GM18870 (cell line): ENCODE data around the gene STAG3.

ENCODE experiments used
- ATAC-seq: cut with Tn5 transposase; IDR thresholded peaks from one replicate; pipeline ENCODE4 v1.9.1; 2021; ENCODE audit warnings: moderate library complexity; ENCODE audit not compliant: unreplicated experiment

STAG3 gene

DNA sequence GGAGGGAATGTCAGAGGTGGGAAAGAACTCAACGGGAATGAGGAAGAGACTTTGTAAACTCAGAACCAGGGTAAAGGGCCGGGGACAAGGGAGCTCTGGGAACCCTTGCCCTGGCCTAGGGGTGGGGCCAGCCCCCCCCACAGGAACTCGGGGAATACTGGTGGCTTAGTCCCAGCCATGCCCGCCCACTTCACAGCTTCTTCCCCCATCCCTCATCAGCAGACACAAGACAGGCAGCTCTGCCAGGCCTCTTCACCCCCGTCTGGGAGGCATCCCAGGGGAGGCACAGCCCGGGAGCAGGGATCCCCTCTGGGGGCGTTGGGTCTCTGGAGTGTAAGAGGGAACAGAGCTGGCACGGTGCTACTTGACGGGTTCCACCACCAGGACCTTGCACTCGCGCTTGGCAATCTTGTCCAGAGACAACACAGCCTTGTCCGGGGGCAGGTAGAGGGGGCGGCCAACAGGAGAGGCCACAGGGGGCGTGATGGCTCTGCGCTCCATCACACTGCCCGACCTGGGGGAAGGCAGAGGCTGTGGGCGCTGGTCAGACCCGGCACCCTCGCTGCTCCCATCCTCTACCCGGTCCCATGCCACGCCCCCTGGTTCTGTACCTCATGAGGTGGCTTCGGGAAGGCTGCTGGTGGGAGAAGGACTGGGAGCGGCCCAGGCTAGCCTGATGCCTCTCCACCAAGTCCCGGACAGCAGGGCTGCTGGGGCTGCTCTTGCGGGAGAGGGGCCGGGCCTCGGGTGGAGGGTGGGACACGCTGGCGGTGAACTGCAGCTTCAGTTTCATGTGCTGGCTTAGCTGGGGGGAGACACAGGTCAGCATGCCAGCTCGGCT lies 22.8 kb upstream of the STAG3 start:
- ATAC-seq: no peak

DNA sequence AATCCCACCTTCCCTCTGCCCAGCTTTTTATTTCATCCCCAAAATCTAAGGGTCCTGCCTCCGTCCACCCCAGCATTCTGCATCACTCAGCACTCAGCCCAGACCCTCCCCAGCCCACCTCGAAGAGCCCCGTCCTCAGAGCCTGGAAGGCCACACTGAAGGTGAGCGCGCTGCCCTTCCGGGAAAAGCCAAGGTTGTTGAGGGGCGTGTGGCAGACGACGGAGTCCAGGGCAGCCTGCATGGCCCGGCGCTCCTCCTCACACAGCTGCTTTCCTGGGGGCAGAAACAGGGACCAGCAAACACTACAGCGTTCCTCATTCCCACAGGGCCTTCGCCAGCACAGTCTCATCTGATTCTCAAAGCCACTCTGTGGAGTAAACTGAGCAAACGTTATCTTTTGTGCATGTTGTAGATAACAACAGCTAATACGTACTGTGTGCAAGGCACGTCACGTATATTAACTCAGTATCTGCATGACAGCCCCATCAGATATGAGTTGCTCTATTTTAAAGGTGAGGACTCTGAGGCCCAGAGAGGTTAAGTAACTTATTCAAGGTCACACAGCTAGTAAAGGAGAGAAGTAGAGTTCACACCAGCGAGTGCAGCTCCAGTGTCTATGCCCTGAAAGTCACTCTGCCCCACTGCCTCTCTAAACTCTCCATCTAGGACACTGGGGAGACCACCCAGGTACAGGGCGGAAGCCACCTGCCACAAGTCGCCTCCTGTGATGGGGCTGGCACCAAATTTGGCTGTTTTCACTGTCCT lies 22.0 kb upstream of the STAG3 start:
- ATAC-seq: no peak

DNA sequence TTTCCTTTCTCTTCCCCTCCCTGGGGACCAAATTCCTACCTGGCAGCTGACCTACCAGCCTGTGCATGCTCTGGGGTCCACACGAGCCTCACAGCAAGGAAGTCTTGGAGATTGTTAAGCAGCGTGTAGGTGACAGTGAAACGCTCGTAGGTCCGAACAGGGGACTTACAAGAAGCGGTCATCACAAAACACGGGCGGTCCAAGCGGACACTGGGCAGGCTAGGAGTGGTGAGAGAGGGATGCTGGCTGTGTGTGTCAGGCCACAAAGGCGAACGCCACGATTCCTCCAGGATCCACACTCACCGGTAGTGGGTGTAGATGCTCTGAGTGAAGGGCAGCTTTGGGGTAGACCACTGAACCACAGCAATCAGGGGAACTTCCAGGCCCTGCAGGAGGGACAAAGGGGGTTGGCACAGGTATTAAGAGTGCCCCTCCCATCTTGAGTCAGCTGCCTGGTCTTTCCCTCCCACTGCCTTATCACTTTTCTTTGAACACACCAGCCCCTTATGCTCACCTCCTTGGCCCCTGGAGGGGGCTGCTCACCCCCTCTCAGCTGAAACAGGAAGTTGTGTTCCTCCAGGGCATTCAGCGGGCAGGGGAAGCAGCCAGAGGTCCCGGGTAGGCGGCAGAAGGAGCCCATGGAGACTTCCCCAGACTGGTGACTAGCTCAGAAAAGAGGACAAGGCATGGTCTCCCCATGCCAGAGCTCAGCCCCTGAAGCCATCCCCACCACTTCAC lies 21.2 kb upstream of the STAG3 start:
- no peak for ATAC-seq

DNA sequence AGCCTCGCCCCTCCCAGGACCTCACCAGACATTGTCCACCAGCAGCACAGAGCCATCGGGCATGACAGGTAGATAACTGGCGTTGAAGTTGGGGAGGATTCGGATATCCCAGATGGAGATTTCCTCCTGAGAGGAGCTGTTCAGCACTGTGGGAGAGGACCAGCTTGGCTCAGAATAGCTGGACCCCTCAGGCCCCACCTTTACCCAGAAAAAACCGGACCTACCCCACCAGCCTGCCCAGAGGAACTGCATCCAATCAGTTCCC lies 20.7 kb upstream of the STAG3 start:
- ATAC-seq: no peak

DNA sequence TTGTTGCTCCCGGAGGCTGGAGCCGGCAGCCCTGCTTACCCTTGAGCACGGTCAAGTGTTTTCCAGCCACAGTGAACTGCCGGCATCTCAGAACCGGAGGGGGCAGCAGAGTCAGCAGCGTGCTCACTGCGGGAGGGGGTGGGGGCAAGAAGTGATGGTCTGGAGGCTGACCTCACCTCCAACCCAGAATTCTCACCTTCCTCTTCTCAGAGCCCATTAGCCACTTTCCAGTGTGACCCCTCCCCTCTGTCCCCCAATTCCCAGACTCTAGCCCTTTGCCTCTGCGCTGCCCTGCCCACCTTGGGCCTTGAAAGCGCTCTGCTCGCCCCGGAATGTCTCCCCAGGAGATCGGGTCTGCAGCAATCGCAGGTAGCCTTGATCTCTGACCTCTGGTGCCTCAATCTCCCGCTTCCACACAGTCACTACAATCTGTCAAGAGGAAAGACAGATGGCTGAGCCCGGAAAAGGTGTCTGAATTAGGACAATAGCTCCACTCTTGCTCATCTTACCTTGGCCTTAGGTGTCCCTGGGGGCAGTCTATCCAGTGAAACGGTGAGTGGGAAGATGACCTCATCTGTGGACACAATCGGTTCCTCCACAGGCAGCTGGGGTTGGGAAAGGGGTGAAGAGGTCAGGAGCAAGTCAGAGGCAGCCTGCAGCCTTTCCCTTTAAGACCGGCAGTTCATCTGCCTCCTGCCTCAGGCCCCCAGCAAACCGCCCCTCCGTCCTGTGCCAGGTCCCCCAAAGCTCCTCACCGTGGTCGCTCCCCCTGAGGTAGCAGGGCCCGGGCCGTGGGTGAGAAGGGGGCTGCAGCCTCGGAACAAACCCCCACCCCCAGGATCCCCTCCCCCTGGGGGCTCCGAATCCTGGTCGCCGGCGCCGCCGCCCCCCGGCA lies 20.1 kb upstream of the STAG3 start:
- ATAC-seq: no peak

DNA sequence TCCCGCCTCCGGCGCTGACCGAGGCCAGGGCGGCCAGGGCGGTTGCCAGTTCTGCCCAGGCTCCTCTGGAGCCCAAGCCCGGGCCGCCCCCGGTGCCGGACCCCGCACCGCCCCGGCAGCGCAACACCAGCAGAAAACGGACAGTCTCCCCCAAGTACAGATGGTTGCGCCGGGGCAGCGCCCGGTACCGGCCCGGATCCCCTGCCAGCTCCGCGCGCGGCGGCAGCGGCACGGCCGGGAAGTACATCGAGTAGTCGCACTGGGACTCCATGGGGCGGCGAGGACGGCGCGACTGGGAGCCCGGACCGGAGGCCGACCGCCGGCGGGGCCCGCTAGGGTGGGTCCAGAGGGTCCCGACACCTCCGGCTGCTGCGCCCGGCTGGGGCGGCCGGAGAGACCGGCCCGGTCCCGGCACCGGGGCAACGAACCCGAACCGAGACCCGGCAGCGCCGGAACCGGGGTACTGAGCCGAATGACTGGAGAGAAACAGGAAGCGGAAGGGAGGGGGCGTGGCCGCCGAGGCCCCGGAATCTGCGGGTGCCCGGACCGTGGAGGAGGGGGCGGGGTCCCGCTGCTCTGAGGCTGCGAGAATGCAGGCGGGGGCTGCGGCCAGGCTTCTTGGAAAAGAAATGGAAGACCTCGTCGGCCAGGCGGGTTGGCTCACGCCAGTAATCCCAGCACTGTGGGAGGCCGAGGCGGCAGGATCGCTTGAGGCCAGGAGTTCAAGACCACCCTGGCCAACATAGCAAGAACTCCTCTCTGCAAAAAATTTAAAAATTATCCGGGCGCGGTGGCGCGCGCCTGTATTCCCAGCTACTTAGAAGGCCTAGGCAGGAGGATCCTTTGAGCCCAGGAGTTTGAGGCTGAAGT lies 19.3 kb upstream of the STAG3 start, which contains the start of gene TRAPPC14:
Gene TRAPPC14 (minus strand): TSS at position 495 of the 870 bp plus-strand sequence. CDS start 224 bp downstream, at position 271.
- ATAC-seq: peak; percentile 58

DNA sequence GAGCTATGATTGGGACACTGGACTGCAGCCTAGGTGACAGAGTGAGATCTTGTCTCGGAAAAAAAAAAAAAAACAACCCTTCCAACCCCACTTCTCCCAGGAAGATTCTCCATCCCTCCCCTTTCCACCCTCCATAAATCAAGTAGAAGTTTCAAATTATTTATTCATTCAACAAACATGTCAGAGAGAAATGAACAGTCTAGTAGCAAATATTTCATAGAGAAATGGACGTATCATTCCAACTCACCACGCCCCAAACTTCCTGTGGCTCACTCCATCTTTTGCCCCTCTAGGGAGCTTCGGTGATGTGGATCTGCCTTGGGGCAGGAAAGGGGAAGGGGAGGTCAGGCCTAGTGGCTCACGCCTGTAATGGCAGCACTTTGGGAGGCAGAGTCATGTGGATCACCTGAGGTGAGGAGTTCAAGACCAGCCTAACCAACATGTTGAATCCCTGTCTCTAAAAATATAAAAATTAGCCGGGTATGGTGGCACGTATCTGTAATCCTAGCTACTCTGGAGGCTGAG lies 18.6 kb upstream of the STAG3 start:
- ATAC-seq: no peak

DNA sequence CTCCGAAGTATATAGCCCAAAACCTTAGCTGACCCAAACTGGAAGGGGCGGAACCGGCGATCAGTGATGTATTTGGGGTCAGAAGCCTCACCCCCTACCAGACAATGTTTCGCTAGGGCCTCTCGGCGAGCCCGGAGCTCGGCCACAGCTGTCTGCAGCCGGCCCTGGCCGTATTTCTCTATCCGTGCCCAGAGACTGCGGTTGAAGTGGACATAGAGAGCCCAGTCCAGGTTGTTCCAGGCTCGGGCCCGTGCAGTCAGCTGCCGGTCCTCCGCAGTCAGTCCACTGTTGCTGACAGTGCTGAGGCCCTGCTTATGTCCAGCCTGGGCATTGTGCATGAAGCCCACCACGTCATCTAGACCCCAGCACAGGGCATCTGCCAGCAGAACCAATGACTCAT lies 17.7 kb upstream of the STAG3 start:
- no peak for ATAC-seq

DNA sequence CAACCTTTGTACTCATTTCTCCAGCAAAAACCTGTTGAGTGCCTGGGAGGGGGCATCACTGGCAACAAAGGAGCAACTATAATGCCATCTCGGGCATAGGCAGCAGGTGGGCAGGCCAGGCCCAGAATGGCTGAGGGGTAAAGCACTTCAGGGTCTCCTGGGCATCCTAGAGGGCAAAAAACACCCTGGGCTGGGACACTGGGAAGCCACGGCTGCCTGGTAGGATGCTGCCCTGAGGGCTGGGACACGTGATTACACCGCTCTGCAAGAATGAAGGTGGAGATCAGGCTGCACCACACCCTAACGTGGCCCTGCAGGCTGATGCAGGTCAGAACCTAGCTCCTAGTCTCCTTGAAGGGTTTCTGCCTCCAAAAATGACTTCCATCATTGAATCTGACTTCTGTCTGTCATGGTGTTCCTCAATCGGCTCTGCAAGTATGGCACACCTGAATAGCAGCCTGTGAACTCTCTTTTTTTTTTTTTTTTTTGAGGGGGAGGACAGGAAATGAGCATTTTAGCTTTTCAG lies 14.6 kb upstream of the STAG3 start:
- no peak for ATAC-seq

DNA sequence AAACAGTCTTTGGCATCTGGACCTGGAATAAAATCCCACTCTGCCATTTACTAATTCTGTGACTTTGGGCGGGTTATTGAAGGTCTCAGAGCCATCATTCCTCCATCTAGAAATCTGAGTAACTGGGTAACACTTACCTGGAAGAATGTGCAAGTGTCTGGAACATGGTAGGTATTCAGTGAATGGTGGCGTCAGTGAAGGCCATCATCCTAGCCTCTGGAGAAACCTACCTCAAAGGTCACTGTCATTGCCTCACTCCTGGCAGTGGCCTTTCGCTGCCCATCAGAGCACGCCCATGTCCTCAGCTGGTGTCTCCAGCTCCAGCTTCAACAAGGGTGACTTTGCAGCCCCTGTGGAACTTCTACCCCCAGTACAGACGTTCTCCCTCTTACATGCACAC lies 13.8 kb upstream of the STAG3 start:
- ATAC-seq: no peak

DNA sequence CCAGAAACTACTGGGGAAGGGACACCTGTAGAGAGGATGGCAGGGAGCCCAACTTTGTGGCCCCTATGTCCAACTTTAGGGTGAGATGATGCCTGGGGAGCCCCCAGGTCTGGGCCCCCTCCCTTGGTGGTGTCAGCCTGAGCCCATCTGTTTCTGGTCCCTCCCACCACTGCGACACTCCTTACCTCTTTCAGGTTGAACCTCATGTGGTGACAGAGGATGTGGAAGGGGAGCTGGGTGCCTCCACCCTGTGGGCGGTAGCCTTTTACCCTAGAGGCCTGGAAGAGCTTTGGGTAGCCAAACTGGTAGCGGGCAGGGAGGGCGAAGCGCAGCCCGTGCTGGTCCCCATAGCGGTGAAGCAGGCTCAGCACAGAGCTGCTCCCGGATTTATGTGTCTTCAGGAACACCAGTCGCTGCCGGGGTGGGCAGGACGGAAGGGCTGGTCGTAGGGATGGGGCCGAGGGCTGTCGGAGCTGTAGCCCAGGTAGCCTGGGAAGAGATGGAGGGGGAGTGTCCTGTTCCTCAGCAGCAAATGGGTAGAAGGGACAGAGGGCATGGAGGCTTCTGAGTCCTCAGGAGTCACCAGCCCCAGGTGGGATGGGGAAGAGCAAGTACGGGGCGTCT lies 11.3 kb upstream of the STAG3 start:
- ATAC-seq: no peak

DNA sequence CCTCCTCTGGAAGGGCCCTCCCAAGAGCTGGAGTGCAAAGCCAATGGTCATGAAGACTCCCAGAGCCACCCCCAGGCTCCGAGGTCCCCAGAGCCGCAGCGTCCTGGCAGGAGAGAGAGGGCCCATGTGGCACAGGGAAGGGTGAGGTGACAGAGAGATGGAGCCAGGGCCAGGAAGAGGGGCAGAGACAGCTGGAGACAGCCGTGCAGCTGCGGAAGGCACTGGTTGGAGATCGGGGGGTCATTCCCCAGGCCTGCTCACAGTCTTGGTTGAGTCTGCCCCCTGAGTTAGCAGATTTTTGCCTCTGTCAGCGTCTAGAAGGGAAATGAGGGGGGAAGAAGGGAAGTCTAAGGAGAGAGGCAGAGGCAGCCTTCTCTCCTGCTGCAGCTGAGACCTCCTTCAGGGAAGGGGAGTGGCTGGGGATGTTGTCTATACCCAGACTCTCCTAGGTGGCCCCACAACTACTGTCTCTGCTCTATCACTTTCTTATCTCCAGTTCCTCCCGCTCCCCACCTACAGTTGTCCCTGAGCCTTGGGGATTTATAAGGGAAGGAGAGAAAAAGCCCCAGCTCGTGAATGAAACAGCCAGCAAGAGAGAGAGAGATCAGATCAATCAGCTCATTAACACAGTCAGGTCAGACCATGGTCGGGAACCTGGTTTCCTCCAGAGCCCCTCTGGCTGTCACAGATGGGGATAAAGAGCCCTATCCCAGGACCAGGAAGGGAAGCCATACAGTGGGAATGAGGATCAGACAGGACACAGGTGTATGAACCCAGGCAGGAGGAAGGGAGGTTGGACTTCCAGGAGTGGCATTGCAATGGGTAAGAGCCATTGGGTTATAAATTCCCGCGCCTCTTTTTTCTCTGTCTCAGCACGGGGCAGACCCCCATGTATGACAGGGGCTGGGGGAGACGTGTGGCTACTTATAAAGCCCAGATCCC lies 10.5 kb upstream of the STAG3 start:
- ATAC-seq: no peak

DNA sequence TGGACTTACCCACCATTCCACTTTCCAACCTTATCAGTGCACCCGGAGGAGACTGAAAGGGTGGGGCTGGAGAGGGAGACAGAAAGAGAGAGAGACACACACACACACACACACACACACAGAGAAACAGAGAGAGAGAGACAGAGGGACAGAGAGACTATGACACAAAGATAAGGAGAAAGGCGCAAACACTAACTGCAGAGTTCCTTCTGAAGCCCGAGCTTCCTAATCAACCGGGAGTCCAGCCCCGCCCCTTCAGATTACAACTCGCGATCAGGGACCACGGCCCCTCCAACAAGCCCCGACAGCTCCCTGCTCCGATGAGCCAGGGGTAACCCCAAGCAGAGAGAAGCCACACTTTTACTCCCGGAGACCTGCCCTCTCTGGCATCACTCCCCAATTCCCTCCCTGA lies 9.8 kb upstream of the STAG3 start:
- ATAC-seq: no peak

DNA sequence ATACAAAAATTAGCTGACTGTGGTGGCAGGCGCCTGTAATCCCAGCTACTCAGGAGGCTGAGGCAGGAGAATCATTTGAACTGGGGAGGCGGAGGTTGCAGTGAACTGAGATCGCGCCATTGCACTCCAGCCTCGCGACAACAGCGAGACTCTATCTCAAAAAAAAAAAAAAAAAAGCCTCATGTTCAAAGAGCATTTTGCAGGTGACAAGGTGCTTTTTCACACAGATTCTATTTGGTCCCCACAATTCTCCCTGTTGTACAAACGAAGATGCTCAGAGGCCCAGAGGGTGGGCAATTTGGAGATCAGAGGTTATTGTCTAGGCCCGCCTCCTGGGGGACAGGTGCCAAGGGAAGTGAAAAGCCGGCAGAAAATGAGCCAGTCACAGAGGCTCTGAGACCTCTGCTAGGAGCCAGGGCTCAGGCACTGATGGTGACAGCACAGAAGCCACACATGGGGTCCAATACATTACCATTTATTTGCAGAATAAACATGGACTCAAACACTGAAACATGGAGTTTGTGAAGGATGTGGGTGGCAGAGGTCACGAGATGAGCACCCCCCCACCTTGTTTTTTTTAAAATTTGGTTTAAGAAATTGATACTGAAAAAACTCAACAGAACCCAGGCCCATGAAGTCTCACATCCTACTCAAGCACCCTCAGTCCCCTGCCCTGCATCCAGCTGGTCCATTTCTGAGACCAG lies 8.4 kb upstream of the STAG3 start:
- ATAC-seq: no peak

DNA sequence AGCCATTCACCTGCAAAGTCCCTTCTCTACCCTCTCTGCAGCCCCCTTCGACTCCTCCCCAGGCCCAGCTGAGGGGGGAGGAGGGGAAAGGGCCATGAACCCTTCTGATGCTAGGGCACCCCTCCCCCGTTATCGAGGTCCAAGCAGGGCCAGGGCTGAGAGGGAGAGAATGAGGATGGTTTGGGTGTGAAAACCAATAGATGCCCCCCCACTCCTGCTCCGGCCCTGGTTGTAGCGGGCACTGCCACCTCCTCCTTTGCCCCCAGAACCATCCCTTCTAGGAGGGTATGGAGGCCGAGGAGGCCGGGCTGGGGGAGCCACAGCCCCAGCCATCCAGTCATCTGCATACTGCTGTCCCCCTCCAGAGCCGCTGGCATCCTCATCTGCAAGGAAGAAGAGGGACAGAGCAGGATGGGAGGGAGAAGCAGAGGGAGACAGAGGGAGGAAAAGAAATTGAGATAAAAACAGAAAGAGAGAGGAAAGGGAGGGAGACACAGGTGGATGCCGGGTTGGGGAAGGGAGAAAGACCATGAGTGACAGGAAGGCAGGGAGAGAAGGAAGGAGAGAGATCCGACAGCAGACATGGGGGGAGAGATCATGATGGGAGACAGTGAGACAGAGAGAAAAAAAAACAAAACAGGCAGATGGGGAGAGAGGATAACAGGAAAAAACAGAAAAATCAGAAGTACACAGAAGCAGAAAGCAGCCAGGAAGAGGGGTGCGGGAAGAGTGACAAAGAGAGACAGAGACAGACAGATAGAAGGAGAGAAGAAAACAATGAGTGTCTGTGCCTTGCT lies 7.4 kb upstream of the STAG3 start:
- no peak for ATAC-seq

DNA sequence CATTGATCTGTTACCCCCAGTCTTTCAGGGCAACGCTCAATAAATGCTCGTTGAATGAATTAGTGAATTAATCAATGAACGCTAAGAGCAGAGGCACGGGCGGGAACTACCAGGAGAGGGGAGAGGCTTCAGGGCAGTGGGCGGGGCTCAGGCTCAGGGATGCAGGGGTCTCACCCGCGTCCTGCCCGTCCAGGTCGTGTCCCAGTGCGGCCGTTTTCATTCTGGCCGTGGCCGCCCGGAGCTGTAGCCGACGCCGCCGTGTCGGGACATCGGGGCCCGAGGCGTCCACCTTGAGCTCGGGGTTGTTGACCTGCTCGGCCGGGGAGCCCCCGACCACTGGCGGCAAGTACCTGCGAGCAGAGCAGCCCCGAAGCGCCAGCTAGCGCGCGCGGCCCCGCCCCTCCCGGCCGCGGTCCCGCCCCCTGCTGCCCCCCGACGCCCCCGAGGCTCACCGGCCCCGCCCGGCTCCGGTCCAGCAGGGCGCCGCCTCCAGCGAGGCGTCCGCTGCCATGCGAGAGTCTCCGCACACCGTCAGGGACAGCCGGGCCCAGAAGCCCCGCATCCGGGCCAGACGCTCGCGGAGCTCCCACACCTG lies 6.5 kb upstream of the STAG3 start:
- no peak for ATAC-seq
